ENCODE results near the gene FIBP. TPM values are rescaled to one million over a fixed set of nuclear protein-coding genes. Genes with fewer than 3 reads are reported as not detected.

Gene FIBP
- total and polyA plus RNA-seq, 10 of the 15 experiments (the other 5 are each of a cell fraction or from before 2014, with no cell fraction given) = 65.1 to 182 (median 94.6) TPM

GRCh38 chr11:65862191-65862735 is 26.0 kb downstream of the FIBP start:
- ChIA-PET CTCF (interaction anchor here (1.3 to 5.7 kb wide), 3 partner anchors 13 to 26 kb away, joined by 3 to 146 read pairs (median 4); partner anchors contain the start of genes CCDC85B and FIBP), POLR2A (interaction anchor here (0.6 to 5.6 kb wide), 3 partner anchors 8 to 40 kb away, joined by 4 to 155 read pairs (median 44); partner anchors contain the start of genes CCDC85B, EFEMP2 and FIBP), SMC1A (ENCODE audit: uncharacterized antibody, unreplicated experiment) (no interaction called here), RAD21 (ENCODE audit: unreplicated experiment) (no interaction called here)
- H3K79me2 ChIP-seq (ENCODE audit: control insufficient read depth, insufficient read depth, low read length) = peaks cover 33% of the 10 kb centered on the region
- no peak for DNase-seq (ENCODE audit: low read depth, low spot score)
- BruUV-seq (replicated peaks) = no TSS peak
- peak overlapping the region; percentile 100; the same call in 1 of the 2 replicates for H3K27ac ChIP-seq (ENCODE audit: control insufficient read depth, insufficient read depth)
- FAIRE-seq = no peak
- H3K36me3 ChIP-seq (ENCODE audit: control insufficient read depth in 2 of 2, insufficient read depth in 2 of 2, low read length in 1 of 2) = peaks cover 18 to 36% of the 10 kb centered on the region in 2 experiments
- no peak overlapping the region for H2AFZ ChIP-seq (ENCODE audit: control insufficient read depth, low read depth, low read length)
- no peaks in the 10 kb centered on the region for H3K27me3 ChIP-seq (replicated peaks in 1 of 2; ENCODE audit: control insufficient read depth in 2 of 2, insufficient read depth in 2 of 2, low read length in 1 of 2)
- peaks cover 15% of the 10 kb centered on the region for H3K4me1 ChIP-seq (ENCODE audit: control insufficient read depth, insufficient read depth, low read length)
- H3K4me3 ChIP-seq = no peak overlapping the region
- TF ChIP-seq FOXK2 (IDR thresholded peaks at IDR 0.05) (no peak), RBBP5 (conservative IDR thresholded peaks at IDR 0.05) (no peak), CBX5 (IDR thresholded peaks at IDR 0.05; ENCODE audit: low read depth) (no peak), BRCA1 (IDR thresholded peaks at IDR 0.05; ENCODE audit: low read depth, low read length) (no peak), NR2C1 (IDR thresholded peaks at IDR 0.05) (no peak), ELK1 (IDR thresholded peaks at IDR 0.05; ENCODE audit: low read depth, low read length) (no peak), NFYA (IDR thresholded peaks at IDR 0.05; ENCODE audit: borderline replicate concordance, low read depth, low read length) (no peak), YY1 (IDR thresholded peaks at IDR 0.05; ENCODE audit: low read depth, low read length) (no peak), SRF (IDR thresholded peaks at IDR 0.05; ENCODE audit: low read depth in 2 of 2, low read length in 2 of 2) (no peak), RUNX3 (IDR thresholded peaks at IDR 0.05; ENCODE audit: low read length) (no peak), TCF7 (IDR thresholded peaks at IDR 0.05; ENCODE audit: borderline replicate concordance) (no peak), RELB (IDR thresholded peaks at IDR 0.05; ENCODE audit: low read depth) (no peak), CHD4 (IDR thresholded peaks at IDR 0.05) (no peak), ZNF217 (IDR thresholded peaks at IDR 0.05) (no peak), CEBPB (IDR thresholded peaks at IDR 0.05; ENCODE audit: borderline replicate concordance in 1 of 2, low read depth in 2 of 2, low read length in 2 of 2) (no peak), BCL3 (IDR thresholded peaks at IDR 0.05; ENCODE audit: borderline replicate concordance, insufficient read depth, low read depth, low read length, poor library complexity, severe bottlenecking) (no peak)
- H3K9me3 ChIP-seq (replicated peaks; ENCODE audit: control insufficient read depth, insufficient read depth, low read length) = no peaks in the 10 kb centered on the region
- no peak for ATAC-seq
- in situ Hi-C loops (cut with MboI) (loop anchor here (25.0 kb wide), 1 partner anchor 1625 kb away; the partner anchor contains the start of genes DNAJC4, FKBP2, NUDT22 and PPP1R14B), intact Hi-C loops (cut with micrococcal nuclease; ENCODE audit: unreplicated experiment) (no loop called here)
- peak overlapping the region; percentile 97 for H3K9ac ChIP-seq (ENCODE audit: control insufficient read depth, insufficient read depth, low read length)
- peak overlapping the region; percentile 97 for H3K4me2 ChIP-seq (ENCODE audit: control insufficient read depth, insufficient read depth)
- no peaks in the 10 kb centered on the region; the same call in 1 of the 2 replicates for H4K20me1 ChIP-seq (ENCODE audit: control insufficient read depth, insufficient read depth)
- WGBS (ENCODE audit: insufficient coverage, insufficient replicate concordance, low lambda C conversion rate, missing lambda C conversion rate) = 90% methylated on average over 5 of the region's 5 CpGs

Data from GM12878 (cell line).